Measurements from ENCODE around the gene IL9.

GRCh38 chr5:135887447-135887864 is 8.2 kb downstream of the IL9 start:
- TF ChIP-seq FOXM1 (IDR thresholded peaks at IDR 0.05; ENCODE audit: borderline replicate concordance, low read depth) (no peak), TEAD4 (IDR thresholded peaks at IDR 0.05) (no peak), REST (IDR thresholded peaks at IDR 0.05; ENCODE audit: low read depth) (no peak), USF1 (IDR thresholded peaks at IDR 0.05) (no peak), CREB1 (IDR thresholded peaks at IDR 0.05; ENCODE audit: low read depth) (no peak), YY1 (IDR thresholded peaks at IDR 0.05; ENCODE audit: low read depth) (no peak), EP300 (IDR thresholded peaks at IDR 0.05; ENCODE audit: borderline replicate concordance) (no peak), NFIC (IDR thresholded peaks at IDR 0.05) (no peak), CEBPB (IDR thresholded peaks at IDR 0.05) (no peak), RAD21 (IDR thresholded peaks at IDR 0.05; ENCODE audit: low read depth) (peak; percentile 87)

Data from Ishikawa (cell line).